ENCODE measurements around the gene DUSP16. TPM values are rescaled to one million over a fixed set of nuclear protein-coding genes. Genes with fewer than 3 reads are reported as not detected.

DUSP16 gene
- total RNA-seq, 3 donors from 2014 or later (not counting 1 experiment from before 2014, with no cell fraction given) = 6.9 to 19.9 (median 10.0) TPM

GRCh38 chr12:12445165-12445881 lies 117.3 kb downstream of the DUSP16 start:
- peaks cover 41 to 48% of the 10 kb centered on the region in 2 donors for H3K4me1 Mint-ChIP-seq
- H3K4me3 Mint-ChIP-seq = no peak overlapping the region
- H3K27ac ChIP-seq (ENCODE audit: low read length) = no peak overlapping the region
- peaks cover 31% of the 10 kb centered on the region for H3K4me1 ChIP-seq (ENCODE audit: control insufficient read depth, insufficient read depth, low read length)
- H3K9me3 ChIP-seq (ENCODE audit: control insufficient read depth, insufficient read depth, low read length) = no peaks in the 10 kb centered on the region
- no peak for ATAC-seq
- H3K27me3 ChIP-seq (ENCODE audit: control insufficient read depth, insufficient read depth, low read length) = no peaks in the 10 kb centered on the region
- no peak overlapping the region for H3K27ac Mint-ChIP-seq
- intact Hi-C loops (cut with micrococcal nuclease) = no loop called here
- no peak overlapping the region for H3K4me3 ChIP-seq (ENCODE audit: low read length)
- TF ChIP-seq CTCF (IDR thresholded peaks at IDR 0.05) = no peak
- no peaks in the 10 kb centered on the region for H3K36me3 Mint-ChIP-seq
- H3K36me3 ChIP-seq (ENCODE audit: control insufficient read depth, insufficient read depth, low read length) = no peaks in the 10 kb centered on the region
- DNase-seq = no peak
- no peaks in the 10 kb centered on the region for H3K9me3 Mint-ChIP-seq
- no peaks in the 10 kb centered on the region for H3K27me3 Mint-ChIP-seq (ENCODE audit: low read depth in 2 of 2)
- WGBS (ENCODE audit: insufficient coverage) = 95% methylated on average over 4 of the region's 4 CpGs

- Mint-ChIP-seq H3K9me3 (no peaks in the 10 kb centered on the region), H3K4me1 (peaks cover 49 to 55% of the 10 kb centered on the region in 2 donors), H3K36me3 (no peaks in the 10 kb centered on the region), H3K4me3 (no peak overlapping the region), H3K27me3 (ENCODE audit: low read depth in 2 of 2) (no peaks in the 10 kb centered on the region), H3K27ac (peak overlapping the region; percentile 94 to 98)
- Histone ChIP-seq H3K27ac (ENCODE audit: low read length) (peak overlapping the region; percentile 78), H3K27me3 (ENCODE audit: control insufficient read depth, insufficient read depth, low read length) (no peaks in the 10 kb centered on the region), H3K36me3 (ENCODE audit: control insufficient read depth, insufficient read depth, low read length) (no peaks in the 10 kb centered on the region), H3K4me3 (ENCODE audit: low read length) (no peak overlapping the region), H3K4me1 (ENCODE audit: control insufficient read depth, insufficient read depth, low read length) (peaks cover 40% of the 10 kb centered on the region), H3K9me3 (ENCODE audit: control insufficient read depth, insufficient read depth, low read length) (no peaks in the 10 kb centered on the region)
- TF ChIP-seq CTCF (IDR thresholded peaks at IDR 0.05) = no peak
- ATAC-seq (no peak), DNase-seq (no peak)
- WGBS (ENCODE audit: insufficient coverage) = 97% methylated on average over 5 of the region's 5 CpGs
- intact Hi-C loops (cut with micrococcal nuclease) = loop anchor here (2.0 to 5.0 kb wide), 2 partner anchors 119 to 273 kb away; partner anchors contain the start of genes CDKN1B and DUSP16
These were observed 119.2 kb downstream of the DUSP16 start for GRCh38 chr12:12443431-12443878.

GRCh38 chr12:12442548-12443071 lies 120.1 kb downstream of the DUSP16 start:
- H3K27me3 Mint-ChIP-seq (ENCODE audit: low read depth in 2 of 2) = no peaks in the 10 kb centered on the region
- TF ChIP-seq CTCF (IDR thresholded peaks at IDR 0.05) = no peak
- ATAC-seq = peak in 1 of 3 donors; percentile 13
- peak overlapping the region; percentile 65 for H3K4me3 Mint-ChIP-seq
- Histone ChIP-seq H3K9me3 (ENCODE audit: control insufficient read depth, insufficient read depth, low read length) (no peaks in the 10 kb centered on the region), H3K4me1 (ENCODE audit: control insufficient read depth, insufficient read depth, low read length) (peaks cover 40% of the 10 kb centered on the region), H3K27me3 (ENCODE audit: control insufficient read depth, insufficient read depth, low read length) (no peaks in the 10 kb centered on the region), H3K27ac (ENCODE audit: low read length) (peak overlapping the region; percentile 78), H3K36me3 (ENCODE audit: control insufficient read depth, insufficient read depth, low read length) (no peaks in the 10 kb centered on the region), H3K4me3 (ENCODE audit: low read length) (no peak overlapping the region)
- intact Hi-C loops (cut with micrococcal nuclease) = loop anchor here (1.0 to 5.0 kb wide), 3 partner anchors 58 to 274 kb away; partner anchors contain the start of genes CDKN1B and DUSP16
- peak in 1 of 2 donors; percentile 55 for DNase-seq
- peaks cover 49 to 55% of the 10 kb centered on the region in 2 donors for H3K4me1 Mint-ChIP-seq
- WGBS (ENCODE audit: insufficient coverage) = 95% methylated on average over 4 of the region's 5 CpGs
- H3K9me3 Mint-ChIP-seq = no peaks in the 10 kb centered on the region
- no peaks in the 10 kb centered on the region for H3K36me3 Mint-ChIP-seq
- peak overlapping the region; percentile 94 to 98 for H3K27ac Mint-ChIP-seq
